Breast epithelium (tissue), 3 donors: Measurements from ENCODE around the gene CCDC92.

Experiments used
- CTCF ChIP-seq, 3 donors: fragments of 450-650 bp; IDR thresholded peaks; one replicate each; pipeline ENCODE4 v1.5.1; 2016 to 2017; ENCODE audit warnings: antibody characterized with exemption in 3 of 3, mild to moderate bottlenecking in 3 of 3, moderate library complexity in 3 of 3
- POLR2A ChIP-seq: fragments of 450-650 bp; IDR thresholded peaks from one replicate; pipeline ENCODE4 v1.6.1; 2016; ENCODE audit warnings: antibody characterized with exemption, mild to moderate bottlenecking, moderate library complexity
- POLR2AphosphoS5 ChIP-seq, 3 donors: sonication (generic); formaldehyde crosslinking; IDR thresholded peaks; one replicate each; pipeline ENCODE4 v1.6.1; 2017; ENCODE audit warnings: antibody characterized with exemption in 3 of 3

- no peak for TF ChIP-seq CTCF (IDR thresholded peaks at IDR 0.05)
- no peak for TF ChIP-seq POLR2A
- no peak for TF ChIP-seq POLR2AphosphoS5 (IDR thresholded peaks at IDR 0.05)
Observed at GRCh38 chr12:124006846-124007713, 34.4 kb upstream of the CCDC92 start.
